Colonic mucosa (tissue), 4 donors: Measurements from ENCODE around the gene CARD10. TPM values are rescaled to one million over a fixed set of nuclear protein-coding genes. Genes with fewer than 3 reads are reported as not detected.
"Not testable (repeated sequence)": the region's sequence is repeated elsewhere in the genome, so short reads cannot be mapped to it uniquely, and the experiment has no call there.

Experiments
- DNase-seq: peaks from one replicate; pipeline ENCODE4 v3.0.0-alpha.2; 2020
- H3K27ac ChIP-seq: fragments of 200-600 bp; one replicate; pipeline ENCODE4 v1.8.0; 2021
- H3K27me3 ChIP-seq: fragments of 200-600 bp; one replicate; pipeline ENCODE4 v1.8.0; 2021
- H3K36me3 ChIP-seq: fragments of 200-600 bp; one replicate; pipeline ENCODE4 v1.8.0; 2021
- H3K4me1 ChIP-seq: fragments of 200-600 bp; one replicate; pipeline ENCODE4 v1.8.0; 2021; ENCODE audit warnings: mild to moderate bottlenecking
- H3K4me3 ChIP-seq: fragments of 200-600 bp; one replicate; pipeline ENCODE4 v1.8.0; 2021
- H3K9ac ChIP-seq, 2 donors: one replicate each; pipeline ENCODE4 v1.7.0; 2013; ENCODE audit warnings: control low read depth in 2 of 2, low read depth in 2 of 2, low read length in 2 of 2
- H3K9me3 ChIP-seq: fragments of 200-600 bp; one replicate; pipeline ENCODE4 v1.8.0; 2021
- CTCF ChIP-seq: fragments of 200-600 bp; IDR thresholded peaks from one replicate; pipeline ENCODE4 v1.8.0; 2022; ENCODE audit warnings: antibody characterized with exemption, mild to moderate bottlenecking
- intact Hi-C: fragments of 100-400 bp; cut with DNase I; formaldehyde crosslinking; loops from one replicate; pipeline ENCODE4 v1.14.1; 2022
- total RNA-seq, 2 donors: library from RNA; stranded (reverse); fragmentation: NEBNext Ultra II Directional in 1 of 2; extraction: Animal tissue kit (Norgen Biotek cat#: 25700) in 1 of 2; gene quantifications; one replicate each; pipeline ENCODE4 v1.2.1, GENCODE V29; 2021
- donor health status: healthy.
- donor health status: DM: no; HTN: no; CAD: no.
- donor health status: DM: no; HTN: no; CAD: no.

The CARD10 gene
- total RNA-seq, 2 donors from 2014 or later, result 59.3 to 60.5 TPM

GRCh38 chr22:37545703-37546436, 26.7 kb upstream of the CARD10 start:
- H3K4me1 ChIP-seq, result peaks cover 20% of the 10 kb centered on the region
- peak overlapping the region; percentile 83 to 88 for H3K9ac ChIP-seq
- intact Hi-C loops, result loop anchor here (2.0 kb wide), 1 partner anchor 21 kb away; no protein-coding TSS in a partner anchor

GRCh38 chr22:37544955-37545702, 25.9 kb upstream of the CARD10 start:
- Histone ChIP-seq H3K4me1 (peaks cover 20% of the 10 kb centered on the region), H3K9me3 (no peaks in the 10 kb centered on the region), H3K27me3 (no peaks in the 10 kb centered on the region), H3K9ac (peak overlapping the region; percentile 83 to 88), H3K36me3 (no peaks in the 10 kb centered on the region), H3K27ac (peak overlapping the region; percentile 77), H3K4me3 (no peak overlapping the region)
- peak; percentile 80 for TF ChIP-seq CTCF
- intact Hi-C loops, result no loop called here
- DNase-seq, result peak; percentile 94

More at GRCh38 chr22:37545703-37546436, 26.7 kb upstream of the CARD10 start:
- Histone ChIP-seq H3K9me3 (no peaks in the 10 kb centered on the region), H3K4me3 (no peak overlapping the region), H3K36me3 (no peaks in the 10 kb centered on the region), H3K27me3 (no peaks in the 10 kb centered on the region), H3K27ac (peak overlapping the region; percentile 77)
- no peak for TF ChIP-seq CTCF
- DNase-seq, result peak; percentile 95

GRCh38 chr22:37542959-37543358, 23.7 kb upstream of the CARD10 start:
- Histone ChIP-seq H3K27me3 (no peaks in the 10 kb centered on the region), H3K4me1 (peaks cover 24% of the 10 kb centered on the region), H3K4me3 (no peak overlapping the region), H3K9ac (no peak overlapping the region), H3K9me3 (no peaks in the 10 kb centered on the region), H3K27ac (no peak overlapping the region), H3K36me3 (no peaks in the 10 kb centered on the region)
- DNase-seq, result no peak
- no peak for TF ChIP-seq CTCF
- intact Hi-C loops, result no loop called here

GRCh38 chr22:37542416-37542815, 23.2 kb upstream of the CARD10 start:
- H3K9me3 ChIP-seq, H3K36me3 ChIP-seq, H3K4me3 ChIP-seq, H3K27me3 ChIP-seq, H3K9ac ChIP-seq, DNase-seq, intact Hi-C loops: not testable (repeated sequence)
- peak overlapping the region; percentile 48 for H3K27ac ChIP-seq
- H3K4me1 ChIP-seq, result peaks cover 24% of the 10 kb centered on the region

- not testable (repeated sequence) for H3K4me3 ChIP-seq
- peaks cover 11% of the 10 kb centered on the region for H3K4me1 ChIP-seq
These were observed 20.6 kb upstream of the CARD10 start for GRCh38 chr22:37539790-37540189.

GRCh38 chr22:37538590-37539357, 19.6 kb upstream of the CARD10 start:
- DNase-seq, result peak; percentile 96
- peak; percentile 95 for TF ChIP-seq CTCF
- Histone ChIP-seq H3K9ac (peak overlapping the region; percentile 40 to 65), H3K36me3 (no peaks in the 10 kb centered on the region), H3K4me1 (peaks cover 11% of the 10 kb centered on the region), H3K27ac (no peak overlapping the region), H3K27me3 (no peaks in the 10 kb centered on the region), H3K9me3 (no peaks in the 10 kb centered on the region), H3K4me3 (no peak overlapping the region)
- intact Hi-C loops, result loop anchor here (5.0 kb wide), 1 partner anchor 39 kb away; no protein-coding TSS in a partner anchor

More at GRCh38 chr22:37539790-37540189, 20.6 kb upstream of the CARD10 start:
- H3K9ac ChIP-seq, H3K36me3 ChIP-seq, H3K27me3 ChIP-seq, H3K9me3 ChIP-seq, DNase-seq, H3K27ac ChIP-seq: not testable (repeated sequence)
- intact Hi-C loops, result loop anchor here (2.0 to 5.0 kb wide), 2 partner anchors 38 to 55 kb away; no protein-coding TSS in a partner anchor
